RPMI7951 (cell line): ENCODE results near the gene CADM2. TPM values are rescaled to one million over a fixed set of nuclear protein-coding genes. Genes with fewer than 3 reads are reported as not detected.
"Not testable (repeated sequence)": the region's sequence is repeated elsewhere in the genome, so short reads cannot be mapped to it uniquely, and the experiment has no call there.

Experiments
- DNase-seq: peaks from one replicate; pipeline ENCODE4 v3.0.0-alpha.2; 2012; ENCODE audit warnings: low read depth
- total RNA-seq: library from RNA; depleted of rRNA; stranded (reverse); fragments of >200 nt; shearing (Covaris generic); gene quantifications from 2 replicates; pipeline ENCODE4 v1.2.3, GENCODE V29; 2014

The CADM2 gene
- total RNA-seq, 1 experiment from 2014 or later = not detected

DNA sequence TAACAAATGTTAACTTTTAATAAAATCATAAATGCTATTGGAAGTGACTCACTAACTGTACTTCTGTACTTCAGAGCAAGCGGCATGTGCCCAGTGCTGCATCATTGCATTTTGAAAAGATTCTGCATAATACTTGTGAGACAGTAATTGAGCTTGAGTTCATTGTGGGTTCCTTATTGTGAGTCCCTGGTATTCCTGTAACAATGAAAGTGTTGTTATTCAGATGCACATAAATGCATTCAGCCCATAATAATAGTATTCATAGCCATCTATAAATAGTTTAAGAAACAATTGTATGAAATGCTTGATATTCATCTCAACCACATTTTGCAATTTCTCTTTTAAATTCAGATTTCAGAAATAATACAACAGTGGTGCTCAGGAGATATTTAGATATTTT is 976.4 kb downstream of the CADM2 start:
- no peak for DNase-seq

DNA sequence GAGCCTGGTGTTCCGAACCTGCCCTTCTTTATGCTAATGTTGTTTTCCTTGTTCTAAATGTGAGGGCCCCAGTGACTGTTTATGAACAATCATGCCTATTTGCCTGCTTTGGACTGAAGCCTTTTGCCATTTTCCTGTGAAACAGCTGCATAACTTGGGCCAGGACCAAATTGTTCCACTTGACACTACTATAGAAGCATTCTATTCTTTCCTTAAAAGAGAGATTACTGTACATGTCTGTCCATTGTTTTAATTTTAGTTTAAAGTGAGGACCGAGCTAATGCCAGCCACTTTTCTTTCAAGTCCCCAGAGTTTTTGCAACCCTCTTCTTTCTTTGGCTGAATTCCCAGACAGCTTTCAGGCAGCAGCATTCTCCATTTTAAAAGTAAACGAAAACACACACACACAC is 980.3 kb downstream of the CADM2 start:
- no peak for DNase-seq

DNA sequence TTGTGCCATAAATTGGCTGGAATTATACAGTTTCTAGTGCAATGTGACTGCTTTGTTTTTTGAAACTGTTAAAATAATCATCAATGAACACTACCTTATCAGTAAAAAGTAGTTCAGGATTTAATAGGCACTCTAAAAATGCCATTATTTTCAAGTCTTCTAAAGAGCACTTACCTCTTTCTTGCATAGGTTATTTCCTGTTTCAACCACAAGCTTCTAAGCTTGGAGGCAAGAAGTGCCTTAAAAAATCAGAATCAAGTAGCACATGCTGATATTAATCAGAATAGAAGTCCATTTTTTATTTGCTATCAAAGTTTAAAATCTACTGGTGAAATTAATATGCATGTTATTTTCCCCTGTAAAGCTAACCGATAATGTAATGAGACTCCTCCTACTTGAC is 991.6 kb downstream of the CADM2 start:
- DNase-seq = no peak

DNA sequence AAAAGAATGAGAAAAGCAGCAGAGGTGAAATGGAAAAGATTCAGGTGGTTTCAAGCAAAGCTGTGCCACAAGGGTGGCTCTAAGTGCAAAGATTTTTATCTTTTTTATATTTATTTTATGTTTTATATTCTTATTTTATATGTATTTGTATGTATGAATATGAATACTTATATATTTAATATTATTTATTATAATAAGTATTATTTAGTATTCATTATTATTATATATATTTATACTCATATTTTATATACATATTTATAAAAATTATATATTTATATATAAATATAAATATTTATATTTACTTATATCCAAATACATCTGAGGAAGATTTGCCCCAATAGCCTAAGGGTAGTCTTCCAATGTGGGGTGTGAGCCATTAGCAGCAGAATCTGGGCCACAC is 1002.0 kb downstream of the CADM2 start:
- no peak for DNase-seq

DNA sequence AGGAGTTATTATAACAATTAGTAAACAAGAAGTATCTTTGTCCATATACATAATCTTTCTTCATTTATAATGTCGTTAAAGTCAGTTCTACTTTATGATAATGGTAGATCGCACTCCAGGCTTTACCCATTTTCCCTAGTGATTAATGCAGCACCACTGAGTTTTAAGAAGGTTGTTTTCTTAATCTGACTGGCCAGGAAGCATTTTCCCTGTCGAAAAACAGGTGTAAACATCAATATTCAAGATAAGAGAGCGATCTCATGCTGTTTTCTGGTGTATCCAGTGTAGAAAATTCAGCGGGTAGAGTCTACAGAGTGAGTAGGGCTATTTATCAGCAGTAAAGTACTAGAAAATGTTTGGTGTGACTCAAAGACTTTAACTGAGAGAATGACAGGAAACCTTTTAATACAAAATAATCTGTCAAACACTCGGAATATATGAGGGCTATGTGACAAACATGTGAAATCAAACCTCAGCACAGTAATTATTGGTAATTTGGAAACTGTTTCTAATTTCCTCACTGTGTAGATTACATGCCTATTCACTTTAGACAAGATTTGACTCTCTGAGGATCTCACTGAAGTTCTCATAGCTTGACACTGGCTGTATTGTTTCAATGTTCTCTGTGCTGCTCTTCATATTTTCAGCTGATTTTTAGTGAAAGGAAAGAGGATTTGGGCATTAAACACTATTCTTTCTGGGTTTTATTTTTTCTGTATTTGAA is 1019.0 kb downstream of the CADM2 start:
- no peak for DNase-seq

DNA sequence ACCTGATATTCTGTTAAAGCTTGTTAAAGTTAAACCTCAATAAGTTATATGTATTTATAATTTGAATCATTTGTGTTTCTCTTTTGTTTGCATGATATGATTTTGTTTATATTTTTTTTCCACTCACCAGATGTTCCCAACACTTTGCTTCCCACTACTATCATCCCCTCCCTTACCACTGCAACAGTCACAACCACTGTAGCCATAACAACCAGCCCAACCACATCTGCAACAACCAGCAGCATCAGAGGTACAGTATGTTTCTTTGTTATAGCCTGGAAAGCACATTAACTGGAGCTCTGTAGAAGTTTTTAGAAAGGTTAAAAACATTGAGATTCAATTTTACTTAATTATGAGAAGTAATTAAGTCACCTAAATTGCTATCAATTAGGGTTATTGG is 1020.2 kb downstream of the CADM2 start:
- no peak for DNase-seq

DNA sequence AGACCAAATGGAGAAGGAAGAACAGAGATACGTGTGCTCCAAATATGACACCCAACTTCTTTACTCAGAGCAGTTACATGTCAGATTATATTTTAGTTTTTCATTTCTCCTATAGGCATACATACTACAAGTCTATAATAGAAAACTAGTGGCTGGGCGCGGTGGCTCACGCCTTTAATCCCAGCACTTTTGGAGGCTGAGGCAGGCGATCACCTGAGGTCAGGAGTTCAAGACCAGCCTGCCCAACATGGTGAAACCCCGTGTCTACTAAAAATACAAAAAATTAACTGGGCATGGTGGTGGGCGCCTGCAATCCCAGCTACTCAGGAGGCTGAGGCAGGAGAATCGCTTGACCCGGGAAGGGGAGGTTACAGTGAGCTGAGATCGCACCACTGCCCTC is 1030.8 kb downstream of the CADM2 start:
- not testable (repeated sequence) for DNase-seq

DNA sequence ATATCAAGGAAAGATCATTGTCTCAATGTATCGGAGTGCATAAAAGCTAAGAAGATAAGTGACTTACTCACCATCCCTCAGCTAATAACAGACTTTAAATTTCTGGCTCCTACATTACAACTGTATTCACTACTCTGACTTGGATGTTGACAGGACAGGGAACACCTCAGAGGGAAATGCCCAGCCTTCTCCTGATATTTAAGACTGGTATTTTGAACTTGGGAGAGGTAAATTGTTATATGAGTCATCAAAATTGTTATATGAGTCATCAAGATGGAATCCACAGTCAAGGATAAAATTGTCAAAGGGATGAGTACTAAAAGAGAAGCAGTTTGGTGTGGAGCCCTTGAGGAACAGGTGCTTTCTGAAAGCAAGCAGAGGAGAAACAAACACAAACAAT is 1070.8 kb downstream of the CADM2 start:
- DNase-seq = no peak

DNA sequence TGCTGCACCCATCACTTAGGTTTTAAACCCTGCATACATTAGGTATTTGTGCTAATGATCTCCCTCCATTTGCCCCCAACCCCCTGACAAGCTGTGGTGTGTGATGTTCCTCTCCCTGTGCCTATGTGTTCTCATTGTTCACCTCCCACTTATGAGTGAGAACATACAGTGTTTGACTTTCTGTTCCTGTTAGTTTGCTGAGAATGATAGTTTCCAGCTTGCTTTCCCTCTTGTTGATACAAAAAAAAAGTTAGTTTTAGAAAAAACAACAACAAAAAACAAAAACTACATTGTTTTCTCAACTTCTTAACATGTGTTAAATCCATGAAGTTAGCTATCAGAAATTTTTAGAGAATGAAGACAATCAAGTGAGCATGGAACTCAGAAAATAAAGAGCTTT is 1079.1 kb downstream of the CADM2 start:
- DNase-seq = no peak

DNA sequence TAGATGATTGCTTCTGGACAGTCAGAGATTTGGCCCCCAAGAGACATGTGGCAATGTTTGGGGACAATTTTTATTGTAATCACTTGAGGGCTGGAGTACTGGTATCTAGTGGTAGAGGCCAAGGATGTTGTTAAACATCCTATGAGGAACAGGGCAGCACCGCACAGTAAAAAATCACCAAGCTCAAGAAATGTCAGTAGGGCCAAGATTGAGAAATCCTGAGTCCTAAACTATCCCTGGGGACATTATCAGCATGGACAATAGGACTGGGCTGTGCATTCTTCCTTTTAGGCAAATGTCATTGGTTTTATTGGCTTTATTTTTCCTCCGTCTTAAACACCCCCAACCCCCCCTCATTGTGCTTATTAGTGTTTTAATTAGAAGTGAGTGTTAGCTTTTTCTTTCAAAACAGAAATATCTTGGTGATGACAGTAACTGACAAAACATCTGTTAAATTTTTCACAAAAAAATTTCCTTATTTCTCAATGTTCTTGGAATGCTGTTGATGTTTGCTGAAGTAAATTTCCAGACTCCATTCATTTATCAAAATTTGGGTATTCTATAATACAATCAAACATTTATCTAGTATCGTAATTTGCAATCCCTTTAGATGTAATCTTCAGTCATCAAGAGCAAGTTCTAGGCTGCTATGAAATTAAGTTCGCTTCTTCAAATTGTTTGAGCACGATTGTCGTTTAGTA is 1087.8 kb downstream of the CADM2 start:
- DNase-seq = no peak

DNA sequence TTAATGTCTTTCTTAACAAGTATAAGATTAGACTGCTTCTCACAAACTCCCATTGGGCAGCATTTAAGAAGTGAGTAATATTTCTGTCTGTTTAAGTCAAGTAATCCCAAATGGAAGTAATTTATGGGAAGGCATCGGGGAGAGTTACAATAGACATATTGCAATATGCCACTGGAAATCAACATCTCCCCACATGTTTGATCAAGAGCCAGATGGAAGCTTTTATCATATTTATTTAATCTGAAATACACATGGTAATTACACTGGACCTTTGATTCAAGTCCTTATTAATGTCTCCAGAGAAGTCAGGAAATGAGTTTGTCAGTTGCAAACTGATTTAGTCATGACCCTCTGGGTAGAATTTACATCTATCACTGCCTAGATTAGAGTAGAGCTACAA is 1088.4 kb downstream of the CADM2 start:
- DNase-seq = no peak

DNA sequence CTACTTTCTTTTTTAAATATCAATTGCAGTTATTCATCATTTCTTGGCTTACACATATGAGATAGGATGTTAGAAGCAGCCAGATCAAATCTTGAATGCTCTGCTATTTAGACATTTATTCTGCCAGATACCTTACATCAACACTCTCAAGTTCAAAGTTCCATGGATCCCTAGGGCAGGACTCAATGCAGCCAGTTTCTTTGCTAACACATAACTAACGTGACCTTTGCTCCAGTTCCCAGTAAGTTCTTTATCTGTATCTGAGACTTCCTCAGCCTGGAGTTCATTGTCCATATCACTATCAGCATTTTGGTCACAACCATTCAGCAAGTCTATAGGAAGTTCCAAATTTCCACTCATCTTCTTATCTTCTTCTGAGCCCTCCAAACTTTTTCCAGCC is 1092.3 kb downstream of the CADM2 start:
- no peak for DNase-seq

DNA sequence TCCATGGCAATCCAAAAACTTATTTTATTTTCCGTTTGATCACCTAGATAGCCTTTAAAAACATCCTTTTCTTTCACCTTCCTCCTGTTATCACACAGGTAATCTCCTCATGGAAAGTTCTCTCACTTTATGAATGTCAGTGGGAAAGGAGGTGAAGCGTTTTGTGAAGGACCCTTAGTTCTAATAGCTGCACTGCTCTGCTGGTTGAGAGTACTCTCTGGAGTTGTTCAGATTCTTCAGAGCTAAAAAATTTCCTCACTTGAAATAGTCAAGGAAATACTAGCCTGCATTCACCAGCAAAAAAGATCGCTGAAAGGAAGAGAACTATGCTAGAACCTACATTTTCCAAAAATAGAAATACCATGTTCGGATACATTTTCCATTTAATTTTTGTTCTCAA is 1097.2 kb downstream of the CADM2 start:
- no peak for DNase-seq

DNA sequence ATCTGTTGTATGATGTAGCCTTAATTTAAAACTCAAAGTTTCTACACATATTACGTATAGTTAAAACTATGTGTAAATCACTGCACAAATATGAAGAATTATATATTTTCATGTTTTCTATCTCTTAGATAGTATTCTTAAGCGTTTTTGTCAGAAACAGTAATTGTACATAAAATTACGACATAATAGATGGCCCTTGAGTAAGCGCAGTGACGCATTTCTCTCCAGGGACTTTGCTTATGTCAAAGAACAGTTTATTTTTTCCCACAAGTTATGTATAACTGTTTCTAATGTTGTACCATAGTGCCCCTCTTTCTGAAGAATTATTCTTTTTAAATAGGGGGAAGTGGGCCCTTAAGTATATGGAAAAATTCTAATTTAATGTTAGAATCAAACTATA is 1098.2 kb downstream of the CADM2 start:
- DNase-seq = no peak

DNA sequence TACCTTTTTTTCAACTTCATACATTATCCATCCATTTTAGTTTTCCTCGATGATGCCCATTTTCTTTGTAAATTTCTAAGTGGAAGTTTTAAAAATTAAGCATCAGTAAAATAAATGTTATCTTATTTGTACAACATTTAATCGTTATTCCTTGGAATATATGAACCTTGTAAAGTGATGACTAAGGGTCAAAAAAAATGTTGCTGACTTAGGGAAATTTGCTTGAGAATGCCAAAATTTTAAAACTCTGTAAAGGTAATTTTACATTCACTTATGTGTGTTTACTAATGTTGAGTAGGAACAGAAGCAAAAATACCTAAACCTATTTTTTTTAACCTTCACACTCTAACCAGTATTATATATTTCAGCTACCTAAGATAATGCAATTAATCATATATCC is 1115.0 kb downstream of the CADM2 start:
- no peak for DNase-seq

DNA sequence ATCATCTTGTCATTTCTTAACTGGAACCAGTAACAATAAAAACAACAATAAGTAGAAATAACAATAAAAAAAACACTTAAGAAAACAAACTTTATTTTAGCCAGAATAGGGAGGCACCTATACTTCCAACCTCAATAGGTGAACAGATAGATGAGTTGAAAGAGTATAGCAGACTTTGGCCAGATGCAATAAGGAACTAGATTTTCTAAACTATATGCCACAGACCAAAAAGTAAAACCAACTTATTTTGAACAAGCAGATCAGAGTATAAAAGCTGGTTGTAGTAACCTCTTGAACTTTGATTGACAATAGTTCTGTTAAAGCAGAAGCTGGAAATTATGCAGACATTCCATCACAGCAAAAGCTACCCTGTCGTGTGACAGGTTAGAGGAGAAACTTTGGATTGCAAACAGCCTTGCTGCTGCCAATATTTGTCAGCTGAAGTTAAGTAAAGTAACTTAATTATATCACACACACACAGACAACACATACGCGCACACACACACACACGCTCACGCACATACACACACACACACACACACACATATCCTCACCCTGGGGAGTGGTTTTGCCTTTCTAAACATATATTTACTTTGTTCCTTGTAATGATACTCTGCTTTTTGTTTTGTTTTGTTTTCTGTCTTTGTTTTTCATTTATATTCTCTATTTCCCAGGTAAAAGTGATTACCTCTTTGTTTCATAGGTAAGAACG is 1128.5 kb downstream of the CADM2 start:
- DNase-seq = no peak

DNA sequence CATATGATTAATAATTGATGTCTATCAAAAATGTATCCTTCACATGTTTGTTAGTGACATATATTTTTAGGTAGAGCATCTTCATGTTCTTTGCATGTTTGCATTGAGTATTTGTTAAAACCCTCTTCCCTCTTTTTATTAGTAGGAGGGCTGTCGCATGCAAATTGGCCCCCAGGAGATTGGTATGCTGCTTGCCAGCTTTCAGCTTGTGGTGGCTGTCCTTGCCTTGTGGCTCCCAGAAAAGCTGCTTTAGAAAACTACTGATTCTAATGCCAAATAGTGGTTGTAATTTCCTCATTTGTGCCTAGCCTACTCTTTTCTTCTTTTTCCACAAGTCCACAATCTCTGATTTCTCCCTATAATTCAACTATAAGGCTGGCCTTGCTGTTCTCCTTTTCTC is 1145.4 kb downstream of the CADM2 start:
- no peak for DNase-seq

DNA sequence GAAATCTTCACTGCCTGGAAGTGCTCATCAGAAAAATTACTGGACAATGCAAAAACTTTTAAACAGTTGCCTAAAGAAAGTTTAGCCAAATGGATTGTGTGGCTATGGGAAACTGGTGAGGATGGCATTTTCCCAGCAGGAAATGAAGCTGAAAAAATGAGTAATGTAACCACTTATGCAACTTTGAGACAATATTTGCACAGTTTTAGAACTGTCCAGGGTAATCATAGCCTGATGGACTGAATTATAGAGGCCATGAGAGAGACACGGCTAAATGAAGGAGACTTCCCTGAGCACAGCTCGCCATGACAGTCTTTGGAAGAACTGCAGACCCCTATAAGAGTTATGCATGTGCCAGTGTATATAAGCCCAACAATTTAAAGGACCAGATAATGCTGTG is 1150.6 kb downstream of the CADM2 start:
- DNase-seq = no peak
